H54 (cell line): ENCODE results near the gene KCNQ4.

ENCODE experiments used
- DNase-seq: peaks from one replicate; pipeline ENCODE4 v3.0.0; 2011; ENCODE audit warnings: low spot score, mixed read lengths; ENCODE audit not compliant: insufficient read length
- FAIRE-seq: peaks from 3 replicates; lab custom pipeline; 2011; peaks lifted over from hg19 to GRCh38; lab: Jason Lieb, UNC
- POLR2A ChIP-seq: IDR thresholded peaks from 2 replicates; pipeline ENCODE4 v1.6.1; 2011; ENCODE audit warnings: low read depth, mild to moderate bottlenecking, low read length

KCNQ4 gene

DNA sequence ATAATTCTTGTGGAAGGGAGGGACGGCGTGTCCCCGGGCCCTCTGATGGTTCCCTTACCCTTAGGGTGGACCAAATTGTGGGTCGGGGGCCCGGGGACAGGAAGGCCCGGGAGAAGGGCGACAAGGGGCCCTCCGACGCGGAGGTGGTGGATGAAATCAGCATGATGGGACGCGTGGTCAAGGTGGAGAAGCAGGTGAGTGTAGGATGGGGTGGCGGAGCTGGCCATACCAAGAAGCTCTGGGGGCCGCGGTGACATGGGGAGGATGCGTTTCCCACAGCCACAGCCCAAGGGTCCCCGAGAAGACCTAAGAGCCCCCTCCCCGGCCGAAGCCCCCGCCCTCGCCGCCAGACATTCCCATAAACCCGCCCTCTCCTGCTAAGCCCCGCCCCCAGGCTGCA, 54.0 kb downstream of the KCNQ4 start:
- FAIRE-seq: no peak
- TF ChIP-seq POLR2A: no peak

DNA sequence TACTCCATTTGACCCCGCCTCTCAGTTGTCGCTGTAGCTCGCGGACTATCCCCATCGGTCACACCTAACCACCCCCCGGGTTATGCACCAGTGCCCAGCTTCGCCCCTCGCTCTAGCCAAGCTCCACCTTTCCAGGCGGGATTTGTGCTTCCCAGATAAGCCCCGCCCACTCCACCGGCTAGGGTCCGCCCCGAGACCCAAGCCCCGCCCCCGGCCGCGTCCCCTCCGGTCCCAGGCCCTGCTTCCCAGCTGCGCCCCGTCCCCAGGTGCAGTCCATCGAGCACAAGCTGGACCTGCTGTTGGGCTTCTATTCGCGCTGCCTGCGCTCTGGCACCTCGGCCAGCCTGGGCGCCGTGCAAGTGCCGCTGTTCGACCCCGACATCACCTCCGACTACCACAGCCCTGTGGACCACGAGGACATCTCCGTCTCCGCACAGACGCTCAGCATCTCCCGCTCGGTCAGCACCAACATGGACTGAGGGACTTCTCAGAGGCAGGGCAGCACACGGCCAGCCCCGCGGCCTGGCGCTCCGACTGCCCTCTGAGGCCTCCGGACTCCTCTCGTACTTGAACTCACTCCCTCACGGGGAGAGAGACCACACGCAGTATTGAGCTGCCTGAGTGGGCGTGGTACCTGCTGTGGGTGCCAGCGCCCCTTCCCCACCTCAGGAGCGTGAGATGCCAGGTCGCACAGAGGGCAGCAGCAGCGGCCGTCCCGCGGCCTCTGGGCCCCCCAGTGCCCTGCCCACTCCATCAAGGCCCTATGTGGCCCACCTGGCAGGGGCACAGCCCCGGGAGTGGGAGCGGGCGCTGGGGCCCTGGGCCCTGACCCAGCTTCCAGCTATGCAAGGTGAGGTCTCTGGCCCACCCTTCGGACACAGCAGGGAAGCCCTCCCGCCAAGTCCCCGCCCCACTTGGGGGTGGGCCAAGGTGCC, 54.7 kb downstream of the KCNQ4 start:
- TF ChIP-seq POLR2A: no peak
- FAIRE-seq (no peak), DNase-seq (no peak)

More for the DNA sequence above, 54.0 kb downstream of the KCNQ4 start:
- DNase-seq: no peak

DNA sequence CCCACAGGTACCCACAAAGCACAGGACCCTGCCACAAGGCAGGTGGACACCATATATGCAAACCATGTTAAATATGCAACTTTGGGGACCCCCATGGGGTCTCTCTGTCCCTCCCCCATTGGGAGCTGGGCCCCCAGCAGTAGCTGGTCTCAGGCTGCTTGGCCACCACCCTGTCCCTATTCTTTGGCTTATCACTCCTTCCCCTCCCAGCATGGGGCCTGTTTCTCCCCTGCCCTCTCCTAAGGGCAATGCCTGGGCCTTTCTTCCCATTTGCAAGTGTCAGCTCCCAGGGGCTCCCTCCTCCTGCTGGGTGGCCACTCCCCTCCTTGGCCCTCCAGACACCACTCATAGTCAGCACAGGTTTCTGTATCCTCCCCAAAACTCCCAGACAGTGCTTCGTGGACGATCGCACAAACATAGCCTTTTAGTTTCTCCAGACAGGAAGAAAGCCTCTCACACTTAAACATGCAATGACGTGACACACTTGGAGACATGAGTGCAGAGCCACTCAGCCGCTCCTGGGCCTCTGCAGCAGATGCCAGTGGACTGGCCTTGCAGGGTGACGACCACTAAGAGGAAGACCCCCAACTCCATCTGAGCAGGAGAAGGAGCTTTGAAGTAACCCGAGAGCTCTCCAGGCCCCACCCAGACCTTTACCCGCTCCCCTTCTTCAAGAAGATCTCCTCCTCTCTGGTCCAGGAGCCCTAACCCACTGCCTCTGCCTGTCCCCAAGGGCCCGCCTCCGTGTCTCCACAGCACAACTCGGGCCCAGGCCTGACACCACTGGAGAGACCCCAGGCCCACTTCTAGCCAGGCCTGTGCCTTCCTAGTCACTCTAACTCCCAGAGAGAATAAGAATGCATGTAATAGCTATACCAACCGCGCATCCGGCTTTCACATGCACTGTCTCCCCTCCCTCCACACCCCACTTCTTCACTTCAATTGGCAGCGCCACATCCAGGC, 55.7 kb downstream of the KCNQ4 start:
- no peak for TF ChIP-seq POLR2A
- DNase-seq (no peak), FAIRE-seq (no peak)

DNA sequence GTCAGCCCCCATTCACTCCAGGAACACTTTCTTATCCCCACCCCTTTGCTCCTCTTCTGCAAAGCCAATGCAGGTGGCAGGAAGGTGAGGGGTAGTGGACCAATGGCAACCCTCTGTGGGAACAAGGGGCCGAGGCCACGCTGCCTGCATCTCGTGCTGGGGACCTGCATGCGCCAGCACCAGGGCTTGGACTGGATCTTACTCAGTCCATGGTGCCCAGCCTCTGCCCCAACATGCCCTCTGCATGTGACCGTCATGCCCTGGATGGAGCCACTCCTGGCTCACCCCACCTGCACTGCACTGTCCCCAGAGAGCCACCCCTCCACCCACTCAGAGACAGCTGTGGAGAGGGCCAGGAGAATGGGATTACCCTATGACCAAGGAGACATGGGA, 56.4 kb downstream of the KCNQ4 start:
- DNase-seq (no peak), FAIRE-seq (no peak)
- TF ChIP-seq POLR2A: no peak

DNA sequence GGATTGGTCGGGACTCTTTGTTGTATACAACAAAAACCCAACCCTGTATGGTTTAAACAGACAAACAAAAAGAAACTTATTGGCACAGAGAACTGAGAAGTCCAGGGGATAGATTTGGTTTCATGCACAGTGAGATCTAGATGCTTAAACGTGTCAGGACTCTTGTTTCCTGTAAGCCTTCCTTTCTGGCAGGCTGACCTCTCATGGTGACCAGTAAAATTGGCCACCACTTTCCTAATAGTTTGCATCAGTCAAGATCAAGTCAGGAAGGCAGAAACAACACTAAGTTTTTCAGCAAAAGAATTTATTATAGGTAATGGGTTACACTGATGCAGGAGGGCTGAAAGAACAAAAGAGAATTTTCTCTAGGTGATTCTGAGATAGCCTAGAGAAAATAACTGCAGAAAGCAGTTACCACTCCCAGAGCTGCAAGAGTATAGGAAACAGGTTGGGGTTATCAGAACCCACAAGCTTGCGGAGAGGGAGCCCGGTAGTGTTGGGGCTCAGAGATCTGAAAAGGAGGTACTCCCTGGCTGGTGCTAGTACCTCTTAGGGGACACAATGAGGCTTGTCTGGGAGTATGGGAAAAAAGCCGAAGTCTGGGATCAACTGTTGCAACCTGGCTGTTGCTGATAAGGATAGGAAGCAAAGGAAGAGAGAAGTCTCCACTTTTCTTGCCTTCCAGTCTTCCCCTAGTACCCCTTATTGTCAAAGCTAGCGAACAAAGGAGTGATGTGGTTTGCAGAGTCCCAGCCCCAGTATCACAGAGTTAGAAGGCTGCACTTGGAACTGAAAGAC, 57.1 kb downstream of the KCNQ4 start:
- TF ChIP-seq POLR2A: no peak
- DNase-seq (no peak), FAIRE-seq (no peak)

DNA sequence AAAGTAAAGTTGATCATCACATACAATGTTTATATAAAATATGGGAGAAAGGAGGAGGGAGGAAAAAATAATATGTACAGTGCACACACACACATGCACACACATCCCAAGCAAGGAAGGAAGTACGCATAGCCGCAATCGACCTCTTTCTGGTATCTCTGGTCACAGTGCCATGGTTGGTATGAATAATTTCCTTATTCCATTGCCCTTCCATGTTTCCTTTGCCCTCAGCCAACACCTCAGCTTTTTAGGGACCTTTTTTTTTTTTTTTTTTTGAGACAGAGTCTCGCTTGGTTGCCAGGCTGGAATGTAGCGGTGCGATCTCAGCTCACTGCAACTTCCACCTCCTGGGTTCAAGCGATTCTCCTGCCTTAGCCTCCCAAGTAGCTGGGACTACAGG, 58.0 kb downstream of the KCNQ4 start:
- DNase-seq: no peak
- no peak for FAIRE-seq
- TF ChIP-seq POLR2A: no peak

DNA sequence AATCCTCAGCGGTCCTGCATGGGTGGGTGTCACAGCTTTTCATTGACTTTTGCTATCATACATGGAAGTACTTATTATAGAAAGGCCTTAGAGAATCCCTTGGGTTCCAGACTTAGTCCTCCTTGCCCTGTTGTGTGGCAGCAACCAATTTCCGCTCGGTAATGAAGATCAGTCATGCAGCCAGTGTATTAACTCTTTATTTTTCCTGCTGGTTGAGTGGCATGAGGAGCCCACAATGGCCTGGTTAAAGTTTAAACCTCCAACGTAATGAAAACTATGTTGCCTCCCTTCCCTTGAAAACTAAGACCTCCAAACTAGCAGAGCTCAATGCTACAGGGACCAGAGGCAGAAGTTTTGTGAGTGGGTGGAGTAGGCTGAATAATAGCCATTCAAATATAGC, 58.6 kb downstream of the KCNQ4 start:
- TF ChIP-seq POLR2A: no peak
- DNase-seq (no peak), FAIRE-seq (no peak)

DNA sequence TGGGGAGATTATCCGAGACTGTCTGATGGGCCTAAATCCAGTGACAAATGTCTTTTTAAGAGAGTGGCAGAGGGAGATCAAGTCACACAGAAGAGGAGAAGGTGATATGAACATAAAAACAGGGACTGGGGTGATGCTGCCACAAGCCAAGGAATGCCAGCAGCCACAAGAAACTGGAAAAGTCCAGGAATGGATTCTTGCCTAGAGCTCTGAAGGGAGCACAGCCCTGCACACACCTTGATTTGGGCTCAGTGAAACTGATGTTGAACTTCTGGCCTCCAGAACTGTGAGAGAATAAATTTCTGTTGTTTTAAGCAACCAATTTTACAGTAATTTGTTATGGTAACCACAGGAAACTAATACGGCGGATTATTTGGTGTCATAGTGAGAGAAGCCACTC, 59.1 kb downstream of the KCNQ4 start:
- FAIRE-seq (no peak), DNase-seq (no peak)
- no peak for TF ChIP-seq POLR2A

DNA sequence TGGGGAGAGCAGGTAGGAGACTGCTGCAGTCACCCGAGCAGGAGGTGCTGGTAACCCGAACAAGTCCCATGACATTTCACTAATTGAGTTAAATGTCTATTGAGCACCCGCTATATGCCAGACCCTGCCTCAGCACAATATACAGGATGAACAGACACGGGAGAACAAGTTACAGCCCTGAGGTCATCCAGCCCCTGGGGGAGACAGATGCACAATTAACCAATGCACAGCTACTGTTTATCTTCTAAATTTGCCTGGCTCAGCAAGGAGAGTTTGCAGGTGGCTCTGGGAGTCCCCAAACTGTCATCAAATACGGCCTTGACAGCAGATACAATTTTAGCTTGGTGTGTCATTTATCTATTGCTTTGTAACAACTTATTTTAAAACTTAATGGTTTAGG, 60.5 kb downstream of the KCNQ4 start:
- FAIRE-seq (no peak), DNase-seq (no peak)
- no peak for TF ChIP-seq POLR2A

DNA sequence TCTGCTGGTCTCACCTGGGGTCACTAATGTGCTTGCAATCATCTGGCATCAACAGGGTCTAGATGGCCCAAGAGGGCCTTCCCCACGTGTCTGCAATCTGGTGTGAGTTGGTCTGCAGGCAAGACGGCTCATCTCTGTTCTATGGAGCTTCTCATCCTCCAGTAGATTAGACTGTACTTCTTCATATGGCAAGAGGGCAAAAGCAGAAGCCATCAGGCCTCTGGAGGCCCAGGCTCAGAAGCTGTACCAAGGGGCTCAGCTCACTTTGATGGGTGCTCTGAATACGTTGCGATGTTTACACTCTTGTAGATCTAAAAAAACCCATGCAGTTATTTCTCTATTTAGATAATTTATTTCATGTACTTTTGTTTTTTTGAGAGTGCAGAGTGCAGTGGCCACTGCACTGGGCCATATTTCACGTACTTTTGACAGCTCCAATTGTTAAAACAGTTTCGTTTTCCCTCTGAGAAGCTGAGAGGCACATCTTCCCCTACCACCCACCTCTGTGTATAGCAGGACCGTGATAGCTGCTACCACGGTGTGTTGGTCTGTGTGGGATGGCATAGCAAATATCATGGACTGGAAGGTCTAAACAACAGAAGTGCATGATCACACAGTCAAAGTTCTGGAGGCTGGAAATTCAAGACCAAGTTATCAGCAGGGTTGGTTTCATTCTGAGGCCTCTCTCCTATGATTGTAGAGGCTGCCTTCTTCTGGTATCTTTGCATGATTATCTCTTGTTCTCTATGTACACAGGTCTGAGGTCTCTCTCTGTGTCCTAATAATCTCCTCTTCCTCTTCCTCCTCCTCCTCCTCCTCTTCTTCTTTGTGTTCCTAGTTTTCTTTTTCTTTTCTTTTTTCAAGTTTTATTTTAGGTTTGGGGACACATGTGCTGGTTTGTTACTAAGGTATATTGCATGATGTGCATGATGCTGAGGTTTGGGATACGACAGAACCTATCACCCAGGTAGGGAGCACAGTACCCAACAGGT, 61.6 kb downstream of the KCNQ4 start:
- no peak for TF ChIP-seq POLR2A
- no peak for FAIRE-seq
- DNase-seq: no peak

DNA sequence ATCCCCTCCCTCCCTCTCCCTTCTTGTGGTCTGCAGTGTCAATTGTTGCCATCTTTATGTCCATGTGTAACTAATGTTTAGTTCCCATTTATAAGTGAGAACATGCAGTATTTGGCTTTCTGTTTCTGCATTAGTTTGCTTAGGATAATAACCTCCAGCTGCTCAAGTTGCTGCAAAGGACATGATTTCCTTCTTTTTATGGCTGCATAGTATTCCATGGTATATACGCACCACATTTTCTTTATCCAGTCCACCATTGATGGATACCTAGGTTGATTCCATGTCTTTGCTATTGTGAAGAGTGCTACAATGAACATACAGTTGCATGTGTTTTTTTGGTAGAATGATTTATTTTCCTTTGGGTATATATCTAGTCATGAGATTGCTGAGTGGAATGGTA, 62.3 kb downstream of the KCNQ4 start:
- FAIRE-seq (no peak), DNase-seq (no peak)
- no peak for TF ChIP-seq POLR2A

DNA sequence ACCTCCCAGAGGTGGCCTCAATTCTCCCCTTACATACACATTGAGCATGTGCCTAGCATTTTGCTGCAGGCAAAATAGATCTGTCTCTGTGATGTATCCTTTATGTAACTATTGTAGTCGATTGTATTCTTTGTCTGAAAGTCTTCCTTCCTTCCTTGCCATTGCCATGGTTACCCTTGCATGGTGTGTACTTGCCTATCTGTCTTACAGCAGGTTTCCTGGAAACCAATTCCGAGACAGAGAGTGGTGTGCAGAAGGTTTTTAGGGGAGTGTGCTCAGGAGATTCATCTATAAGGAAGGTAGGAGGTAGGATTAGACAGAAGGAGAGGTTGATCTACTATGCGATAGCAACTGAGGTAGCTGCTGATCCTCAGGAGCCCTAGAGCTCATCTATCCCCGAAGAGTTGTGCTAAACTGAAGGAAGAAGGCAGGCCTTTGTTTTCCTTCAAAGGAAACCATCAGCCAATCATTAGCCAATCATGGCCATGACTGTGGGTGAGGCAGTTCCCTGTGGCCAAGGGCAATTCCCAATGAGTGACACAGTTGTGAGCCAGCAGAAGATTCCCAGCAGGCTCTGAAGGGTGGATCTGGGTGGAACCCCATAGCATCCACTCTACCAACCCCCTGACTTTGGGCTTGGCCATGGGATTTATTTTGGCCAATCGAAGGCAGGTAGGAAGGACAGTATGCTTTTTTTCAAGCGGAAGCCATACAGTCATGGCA, 63.6 kb downstream of the KCNQ4 start:
- FAIRE-seq: no peak
- DNase-seq: no peak
- no peak for TF ChIP-seq POLR2A
